Glomerular visceral epithelial cell (primary cell): ENCODE data around the gene CCDC136.
A peak's percentile ranks its signal among the peaks of the same experiment; 100 is the strongest.

ENCODE experiments used
- DNase-seq: peaks from one replicate; pipeline ENCODE4 v3.0.0-alpha.2; 2016; ENCODE audit errors: extremely low spot score

Gene CCDC136

GRCh38 chr7:128831994-128832879 lies 40.5 kb downstream of the CCDC136 start:
- no peak for DNase-seq

GRCh38 chr7:128832880-128833147 lies 41.0 kb downstream of the CCDC136 start:
- no peak for DNase-seq

DNA sequence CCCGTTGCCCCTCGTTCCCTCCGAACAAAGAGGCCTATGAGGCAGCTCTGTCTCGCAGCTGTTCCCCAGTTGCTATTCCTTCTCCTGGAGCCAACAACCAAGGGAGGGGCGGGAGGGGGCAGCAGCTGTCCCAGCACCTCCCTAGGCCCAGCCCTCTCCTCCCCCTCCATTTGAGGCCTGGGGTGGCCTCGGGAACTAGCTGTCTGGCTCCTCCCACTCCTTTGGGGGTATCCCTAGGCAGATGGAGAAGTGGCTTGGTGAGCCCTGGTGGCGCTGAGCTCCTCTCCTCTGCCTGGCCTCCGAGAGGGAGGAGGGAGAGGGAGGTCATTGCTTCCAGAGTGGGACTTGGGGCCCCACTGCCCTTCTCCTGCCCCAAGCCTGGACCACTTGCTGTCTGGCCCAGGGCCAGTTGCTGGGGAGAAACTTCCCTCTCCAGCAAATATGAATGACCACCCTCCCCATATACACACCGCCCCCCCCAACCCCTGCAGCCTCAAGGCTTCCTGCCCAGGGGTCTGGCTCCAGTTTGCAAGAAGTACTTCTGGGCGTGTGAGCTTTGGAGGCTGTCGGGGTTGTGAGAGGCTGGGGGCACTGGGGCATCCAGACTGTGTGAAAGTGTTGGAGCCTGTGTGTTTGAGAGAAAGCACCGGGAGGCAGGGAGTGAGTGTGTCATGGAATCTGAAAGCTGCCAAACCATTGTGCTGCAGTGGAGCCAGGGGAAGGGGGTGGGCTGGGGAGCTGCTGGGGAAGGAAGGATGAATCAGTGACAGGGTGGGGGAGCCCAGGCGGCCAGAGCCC lies 41.6 kb downstream of the CCDC136 start:
- DNase-seq, result peak; percentile 53

GRCh38 chr7:128833946-128834325 lies 42.2 kb downstream of the CCDC136 start:
- DNase-seq, result no peak

DNA sequence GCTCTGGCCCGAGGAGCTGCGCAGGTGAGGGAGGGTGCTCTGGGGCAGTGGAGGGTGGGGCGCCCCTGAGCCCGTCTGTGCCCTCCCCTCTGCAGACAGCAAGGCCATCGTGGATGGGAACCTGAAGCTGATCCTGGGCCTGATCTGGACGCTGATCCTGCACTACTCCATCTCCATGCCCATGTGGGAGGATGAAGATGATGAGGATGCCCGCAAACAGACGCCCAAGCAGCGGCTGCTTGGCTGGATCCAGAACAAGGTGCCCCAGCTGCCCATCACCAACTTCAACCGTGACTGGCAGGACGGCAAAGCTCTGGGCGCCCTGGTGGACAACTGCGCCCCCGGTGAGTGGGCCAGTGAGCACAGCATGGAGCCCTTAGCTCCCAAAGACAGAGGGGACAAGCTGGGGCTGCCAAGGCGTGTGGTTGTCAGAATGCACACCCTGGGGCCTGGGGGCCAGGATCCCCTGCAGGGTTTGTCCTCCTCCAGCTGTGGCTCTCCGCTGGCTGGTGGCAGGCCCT lies 43.5 kb downstream of the CCDC136 start:
- DNase-seq, result no peak

- no peak for DNase-seq
These were observed 44.2 kb downstream of the CCDC136 start for GRCh38 chr7:128835790-128836641.

DNA sequence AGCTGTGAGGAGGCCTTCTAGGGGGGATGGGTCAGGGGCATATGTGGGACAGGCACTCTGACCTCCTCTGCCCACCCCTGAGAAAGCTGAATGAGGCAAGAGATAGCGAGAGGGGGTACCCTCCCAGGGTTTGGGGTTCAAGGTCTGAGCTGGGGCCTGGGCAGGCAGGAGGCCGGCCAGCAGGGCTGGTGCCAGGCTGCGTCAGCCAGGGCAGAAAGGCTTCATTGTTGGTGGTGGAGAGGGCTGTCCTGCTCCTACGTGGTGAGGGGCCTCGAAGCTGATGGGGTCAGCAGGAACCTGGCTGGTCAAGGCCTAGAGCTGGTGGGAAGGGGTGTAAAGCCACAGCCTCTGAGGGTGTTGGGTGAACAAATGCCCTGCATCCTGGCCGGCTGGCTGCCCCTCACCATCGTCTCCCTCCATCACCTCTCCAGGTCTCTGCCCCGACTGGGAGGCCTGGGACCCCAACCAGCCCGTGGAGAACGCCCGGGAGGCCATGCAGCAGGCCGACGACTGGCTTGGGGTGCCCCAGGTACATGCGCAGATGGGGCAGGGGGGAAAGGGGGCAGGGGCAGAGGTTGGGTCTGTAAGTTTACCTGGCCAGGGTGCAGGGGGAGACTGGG lies 45.1 kb downstream of the CCDC136 start:
- DNase-seq, result no peak

GRCh38 chr7:128837521-128837921 lies 45.8 kb downstream of the CCDC136 start:
- DNase-seq, result no peak

- DNase-seq, result no peak
These were observed 46.5 kb downstream of the CCDC136 start for GRCh38 chr7:128838109-128838779.

- no peak for DNase-seq
These were observed 47.4 kb downstream of the CCDC136 start for GRCh38 chr7:128838981-128839731.

DNA sequence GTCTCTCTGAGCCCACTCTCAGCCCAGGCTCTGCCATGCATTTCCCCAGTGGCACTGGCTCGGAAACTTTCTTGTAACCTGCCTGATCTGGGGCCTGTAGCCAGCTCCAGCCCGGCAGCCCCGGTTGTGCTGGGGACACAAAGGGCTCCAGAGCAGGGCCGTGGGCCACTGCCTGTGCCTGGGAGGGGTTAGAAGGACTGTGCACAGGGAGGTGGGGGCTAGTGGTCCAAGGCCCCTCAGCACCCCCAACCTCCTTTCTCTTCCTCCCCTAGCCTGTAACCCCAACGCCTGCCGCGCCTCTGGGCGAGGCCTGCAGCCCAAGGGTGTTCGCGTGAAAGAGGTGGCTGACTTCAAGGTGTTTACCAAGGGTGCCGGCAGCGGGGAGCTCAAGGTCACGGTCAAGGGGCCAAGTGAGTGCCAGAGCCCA lies 48.0 kb downstream of the CCDC136 start:
- DNase-seq, result no peak

GRCh38 chr7:128840326-128841170 lies 48.8 kb downstream of the CCDC136 start:
- DNase-seq, result no peak

- no peak for DNase-seq
These were observed 49.5 kb downstream of the CCDC136 start for GRCh38 chr7:128841171-128841690.

DNA sequence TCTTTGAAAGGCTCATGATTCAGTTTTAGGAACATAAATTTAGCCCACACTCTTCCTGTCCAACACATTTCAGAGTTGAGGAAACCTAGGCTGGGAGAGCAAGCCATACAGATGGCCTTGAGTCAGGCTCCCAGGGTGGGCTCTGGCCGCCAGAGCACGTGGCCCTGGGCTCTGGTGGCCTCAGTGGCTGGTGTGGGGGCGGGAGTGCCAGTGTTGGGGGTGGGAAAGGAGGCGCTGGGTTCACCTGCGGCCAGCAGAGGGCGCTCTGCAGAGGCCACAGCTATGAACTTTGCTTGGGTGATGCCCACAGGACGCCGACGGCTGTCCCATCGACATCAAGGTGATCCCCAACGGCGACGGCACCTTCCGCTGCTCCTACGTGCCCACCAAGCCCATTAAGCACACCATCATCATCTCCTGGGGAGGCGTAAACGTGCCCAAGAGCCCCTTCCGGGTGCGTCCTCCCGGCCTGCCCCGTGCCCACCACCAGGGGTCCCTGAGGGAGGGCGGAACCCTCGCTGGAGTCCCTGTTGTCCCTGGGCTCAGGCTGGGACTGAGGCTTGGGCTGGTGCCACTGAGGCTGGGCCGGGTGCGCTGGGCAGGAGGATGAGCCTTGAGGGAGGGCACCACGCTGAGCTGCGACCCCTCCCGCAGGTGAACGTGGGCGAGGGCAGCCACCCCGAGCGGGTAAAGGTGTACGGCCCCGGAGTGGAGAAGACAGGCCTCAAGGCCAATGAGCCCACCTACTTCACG lies 50.3 kb downstream of the CCDC136 start:
- DNase-seq, result peak; percentile 30

DNA sequence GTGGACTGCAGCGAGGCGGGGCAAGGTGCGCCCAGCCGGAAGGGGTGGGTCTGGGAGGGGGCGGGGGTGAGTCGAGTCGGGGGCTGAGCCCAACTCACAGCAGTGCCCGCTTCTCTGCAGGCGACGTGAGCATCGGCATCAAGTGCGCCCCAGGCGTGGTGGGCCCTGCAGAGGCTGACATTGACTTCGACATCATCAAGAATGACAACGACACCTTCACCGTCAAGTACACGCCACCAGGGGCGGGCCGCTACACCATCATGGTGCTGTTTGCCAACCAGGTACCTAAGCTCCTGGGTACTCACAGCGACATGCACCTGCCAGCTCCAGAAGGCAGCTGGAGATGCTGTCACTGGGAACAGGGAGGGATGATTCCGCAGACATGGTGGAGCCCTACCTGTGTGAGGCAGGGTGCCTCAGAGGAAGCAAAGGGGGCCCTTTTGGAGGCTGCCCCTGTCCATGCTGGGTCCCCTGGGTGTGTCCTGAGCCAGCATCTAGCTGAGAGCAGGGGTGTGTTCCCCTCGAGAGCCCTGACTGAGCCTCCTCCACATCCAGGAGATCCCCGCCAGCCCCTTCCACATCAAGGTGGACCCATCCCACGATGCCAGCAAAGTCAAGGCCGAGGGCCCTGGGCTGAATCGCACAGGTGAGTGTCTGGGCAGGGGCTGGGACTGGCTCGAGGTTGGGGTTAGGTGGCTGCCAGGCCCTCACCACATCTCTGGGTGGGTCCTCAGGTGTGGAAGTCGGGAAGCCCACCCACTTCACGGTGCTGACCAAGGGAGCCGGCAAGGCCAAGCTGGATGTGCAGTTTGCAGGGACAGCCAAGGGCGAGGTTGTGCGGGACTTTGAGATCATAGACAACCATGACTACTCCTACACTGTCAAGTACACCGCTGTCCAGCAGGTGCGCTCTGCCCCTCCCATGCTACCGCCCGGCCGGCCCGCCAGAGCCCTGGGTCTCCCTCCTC lies 51.2 kb downstream of the CCDC136 start:
- no peak for DNase-seq

DNA sequence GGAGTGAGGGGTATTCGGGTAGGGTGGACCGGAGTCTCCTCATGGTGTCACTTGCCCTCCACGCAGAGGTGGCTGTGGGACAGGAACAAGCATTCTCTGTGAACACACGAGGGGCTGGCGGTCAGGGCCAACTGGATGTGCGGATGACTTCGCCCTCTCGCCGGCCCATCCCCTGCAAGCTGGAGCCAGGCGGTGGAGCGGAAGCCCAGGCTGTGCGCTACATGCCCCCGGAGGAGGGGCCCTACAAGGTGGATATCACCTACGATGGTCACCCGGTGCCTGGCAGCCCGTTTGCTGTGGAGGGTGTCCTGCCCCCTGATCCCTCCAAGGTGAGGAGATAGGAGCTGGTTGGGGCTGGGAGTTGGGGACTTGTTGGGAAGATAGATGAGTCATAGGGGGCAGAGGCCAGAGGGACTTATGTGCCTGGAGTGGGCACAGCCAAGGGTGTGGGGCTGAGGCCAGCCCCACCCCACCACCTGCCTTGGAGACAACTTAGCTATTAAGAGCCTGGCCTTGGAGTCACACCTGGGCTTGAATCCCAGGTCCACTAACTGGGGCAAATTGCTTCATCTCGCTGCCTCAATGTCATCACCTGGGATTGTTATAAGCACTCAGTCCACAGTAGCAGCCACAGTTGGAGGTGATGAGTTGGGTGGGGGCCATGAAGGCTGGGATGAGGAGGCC lies 52.3 kb downstream of the CCDC136 start:
- DNase-seq, result no peak
